H9 (cell line): ENCODE results near the gene TTLL1. TPM values are rescaled to one million over a fixed set of nuclear protein-coding genes. Genes with fewer than 3 reads are reported as not detected.
"Not testable (repeated sequence)": the region's sequence is repeated elsewhere in the genome, so short reads cannot be mapped to it uniquely, and the experiment has no call there.

ENCODE experiments used
- DNase-seq: peaks from one replicate; pipeline ENCODE4 v3.0.0-alpha.2; 2017
- H2AFZ ChIP-seq: one replicate; pipeline ENCODE4 v1.6.1; 2013; ENCODE audit warnings: mild to moderate bottlenecking, low read length, control low read depth, moderate library complexity
- H2AK5ac ChIP-seq: 2 replicates; pipeline ENCODE4 v1.6.1; 2013; ENCODE audit warnings: low read length, control low read depth, mixed read lengths; ENCODE audit not compliant: insufficient read length
- H2BK120ac ChIP-seq: one replicate; pipeline ENCODE4 v1.6.1; 2013; ENCODE audit warnings: low read depth, mild to moderate bottlenecking, low read length, control low read depth, inconsistent platforms; ENCODE audit not compliant: poor library complexity, severe bottlenecking
- H2BK12ac ChIP-seq: 2 replicates; pipeline ENCODE4 v1.6.1; 2013; ENCODE audit warnings: low read length, control low read depth, mixed read lengths, low read depth; ENCODE audit not compliant: insufficient read length
- H2BK15ac ChIP-seq: 2 replicates; pipeline ENCODE4 v1.6.1; 2013; ENCODE audit warnings: low read depth, low read length, control low read depth
- H2BK20ac ChIP-seq: one replicate; pipeline ENCODE4 v1.6.1; 2013; ENCODE audit warnings: low read depth, mild to moderate bottlenecking, low read length, control low read depth, inconsistent platforms; ENCODE audit not compliant: poor library complexity, severe bottlenecking
- H2BK5ac ChIP-seq: 2 replicates; pipeline ENCODE4 v1.6.1; 2013; ENCODE audit warnings: low read length, control low read depth, mixed read lengths; ENCODE audit not compliant: insufficient read length
- H3K14ac ChIP-seq: 2 replicates; pipeline ENCODE4 v1.6.1; 2013; ENCODE audit warnings: low read length, control low read depth; ENCODE audit not compliant: insufficient read depth
- H3K18ac ChIP-seq: 2 replicates; pipeline ENCODE4 v1.6.1; 2013; ENCODE audit warnings: low read depth, mild to moderate bottlenecking, mixed read lengths, low read length, control low read depth; ENCODE audit not compliant: insufficient read length
- H3K23ac ChIP-seq: 2 replicates; pipeline ENCODE4 v1.6.1; 2013; ENCODE audit warnings: low read length, control low read depth, mixed read lengths, low read depth; ENCODE audit not compliant: insufficient read length
- H3K23me2 ChIP-seq: 2 replicates; pipeline ENCODE4 v1.6.1; 2013; ENCODE audit warnings: low read depth, mild to moderate bottlenecking, mixed read lengths, low read length, control low read depth; ENCODE audit not compliant: insufficient read length, poor library complexity, severe bottlenecking
- H3K27ac ChIP-seq: 2 replicates; pipeline ENCODE4 v1.5.1; 2013; ENCODE audit warnings: low read length, control low read depth, mixed read lengths, low read depth; ENCODE audit not compliant: insufficient read length
- H3K27me3 ChIP-seq: 2 replicates; pipeline ENCODE4 v1.6.1; 2013; ENCODE audit warnings: low read length, control low read depth, inconsistent platforms; ENCODE audit not compliant: insufficient read depth
- H3K4ac ChIP-seq: 2 replicates; pipeline ENCODE4 v1.6.1; 2013; ENCODE audit warnings: low read depth, mild to moderate bottlenecking, control low read depth, inconsistent platforms, low read length, moderate library complexity
- H3K4me1 ChIP-seq: 2 replicates; pipeline ENCODE4 v1.6.1; 2013; ENCODE audit warnings: low read length, control low read depth, inconsistent platforms; ENCODE audit not compliant: insufficient read depth
- H3K4me2 ChIP-seq: 2 replicates; pipeline ENCODE4 v1.6.1; 2013; ENCODE audit warnings: low read length, control low read depth, mixed read lengths; ENCODE audit not compliant: insufficient read length, insufficient read depth
- H3K56ac ChIP-seq: 2 replicates; pipeline ENCODE4 v1.6.1; 2013; ENCODE audit warnings: low read depth, mild to moderate bottlenecking, mixed read lengths, low read length, control low read depth; ENCODE audit not compliant: insufficient read length
- H3K79me1 ChIP-seq: 2 replicates; pipeline ENCODE4 v1.6.1; 2013; ENCODE audit warnings: low read depth, mild to moderate bottlenecking, moderate library complexity, low read length, control low read depth, inconsistent platforms; ENCODE audit not compliant: insufficient read depth, poor library complexity, severe bottlenecking
- H3K79me2 ChIP-seq: 2 replicates; pipeline ENCODE4 v1.6.1; 2013; ENCODE audit warnings: low read length, control low read depth, inconsistent platforms; ENCODE audit not compliant: insufficient read depth
- H3K9ac ChIP-seq: 2 replicates; pipeline ENCODE4 v1.6.1; 2013; ENCODE audit warnings: low read length, control low read depth, mixed read lengths; ENCODE audit not compliant: insufficient read length; ENCODE audit errors: extremely low read depth
- H3K9me3 ChIP-seq: one replicate; pipeline ENCODE4 v1.6.1; 2013; ENCODE audit warnings: low read depth, low read length, inconsistent platforms; ENCODE audit not compliant: control insufficient read depth
- H3T11ph ChIP-seq: one replicate; pipeline ENCODE4 v1.6.1; 2013; ENCODE audit warnings: mild to moderate bottlenecking, low read length, control low read depth, inconsistent platforms
- H4K20me1 ChIP-seq: one replicate; pipeline ENCODE4 v1.6.1; 2013; ENCODE audit not compliant: control insufficient read depth, insufficient read length, insufficient read depth
- H4K5ac ChIP-seq: 2 replicates; pipeline ENCODE4 v1.6.1; 2013; ENCODE audit warnings: low read depth, mild to moderate bottlenecking, mixed read lengths, low read length, control low read depth; ENCODE audit not compliant: insufficient read length
- H4K8ac ChIP-seq: replicated peaks from 2 replicates; pipeline ENCODE4 v1.6.1; 2013; ENCODE audit warnings: low read length, control low read depth, mixed read lengths, low read depth; ENCODE audit not compliant: insufficient read length
- H4K91ac ChIP-seq: 2 replicates; pipeline ENCODE4 v1.6.1; 2013; ENCODE audit warnings: low read depth, mild to moderate bottlenecking, moderate library complexity, mixed read lengths, low read length, control low read depth; ENCODE audit not compliant: insufficient read length
- H3K27ac Mint-ChIP-seq, 3 experiments: 2 replicates in 2 of 3; 3 replicates in 1 of 3; pipeline ENCODE4 v1.8.0; 2020 to 2021; ENCODE audit warnings: mixed read lengths in 3 of 3, mild to moderate bottlenecking in 1 of 3, moderate library complexity in 1 of 3
- H3K27me3 Mint-ChIP-seq: 2 replicates; pipeline ENCODE4 v1.8.0; 2021; ENCODE audit warnings: low read depth, mild to moderate bottlenecking, moderate library complexity, mixed read lengths
- H3K36me3 Mint-ChIP-seq, 3 experiments: 2 replicates in 2 of 3; 3 replicates in 1 of 3; pipeline ENCODE4 v1.8.0; 2020 to 2021; ENCODE audit warnings: low read depth in 3 of 3, mixed read lengths in 3 of 3; ENCODE audit not compliant: insufficient read depth in 1 of 3
- H3K4me1 Mint-ChIP-seq, 2 experiments: 2 replicates each; pipeline ENCODE4 v1.8.0; 2020; ENCODE audit warnings: mixed read lengths in 2 of 2
- H3K4me3 Mint-ChIP-seq, 2 experiments: 2 replicates in 1 of 2; 3 replicates in 1 of 2; pipeline ENCODE4 v1.8.0; 2020 to 2021; ENCODE audit warnings: mild to moderate bottlenecking in 2 of 2, mixed read lengths in 2 of 2, moderate library complexity in 1 of 2
- H3K9me3 Mint-ChIP-seq, 2 experiments: 2 replicates in 1 of 2; 3 replicates in 1 of 2; pipeline ENCODE4 v1.8.0; 2020; ENCODE audit warnings: mild to moderate bottlenecking in 2 of 2, mixed read lengths in 2 of 2, moderate library complexity in 1 of 2
- WGBS: extraction: QIAGEN DNeasy Blood & Tissue Kit; methylation state at CpG from one replicate; pipeline ENCODE4 v1.1.7; 2013; ENCODE audit warnings: missing lambda C conversion rate, low lambda C conversion rate, mixed read lengths; ENCODE audit not compliant: insufficient read length; ENCODE audit errors: extremely low coverage; 5-methylcytosine and 5-hydroxymethylcytosine counted together
- total RNA-seq: library from RNA; stranded (reverse); gene quantifications from 2 replicates; pipeline ENCODE4 v1.2.1, GENCODE V29; 2021
- TF ChIP-seq, protein P1 (sequence below): fragments of 200-600 bp; sonication (generic); conservative IDR thresholded peaks from 3 replicates; pipeline ENCODE4 v1.8.0; 2021; ENCODE audit warnings: antibody characterized with exemption, mild to moderate bottlenecking

TTLL1 gene
- total RNA-seq, 1 experiment from 2014 or later: 4.1 TPM

DNA sequence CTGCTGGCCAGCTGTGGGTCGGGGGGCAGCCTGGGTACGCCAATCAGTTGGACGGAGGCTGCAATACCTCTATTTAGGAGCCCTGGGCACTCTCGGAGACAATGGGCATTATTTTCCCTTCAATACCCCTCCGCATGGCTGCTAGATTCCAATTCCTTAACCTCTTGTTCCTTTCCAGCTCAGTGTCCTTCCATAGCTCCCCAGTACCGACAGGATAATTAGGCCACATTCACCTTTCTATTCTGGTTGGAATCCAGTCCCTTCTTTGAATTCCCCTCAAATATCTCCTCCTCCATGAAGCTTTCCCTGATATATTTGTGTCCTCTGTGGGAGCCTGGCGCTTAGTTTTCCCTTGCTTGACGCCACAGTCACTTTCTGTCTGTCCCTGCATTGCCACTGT lies 17.1 kb upstream of the TTLL1 start:
- no peak overlapping the region for H3K4me3 Mint-ChIP-seq
- no peak overlapping the region for H3K4ac ChIP-seq
- no peak overlapping the region; a peak in 1 of 7 replicates for H3K27ac Mint-ChIP-seq
- H4K5ac ChIP-seq: no peak overlapping the region
- no peak overlapping the region for H4K91ac ChIP-seq
- H3K27me3 Mint-ChIP-seq: peaks cover 46% of the 10 kb centered on the region
- H3K27me3 ChIP-seq: peaks cover 16% of the 10 kb centered on the region
- H2AK5ac ChIP-seq: no peak overlapping the region
- no peak overlapping the region for H3K4me2 ChIP-seq
- H2BK12ac ChIP-seq: no peak overlapping the region
- peaks cover 16 to 28% of the 10 kb centered on the region in 2 experiments for H3K4me1 Mint-ChIP-seq
- no peak overlapping the region for H2BK120ac ChIP-seq
- no peaks in the 10 kb centered on the region for H3K79me2 ChIP-seq
- H3K4me1 ChIP-seq: no peaks in the 10 kb centered on the region; the same call in 1 of the 2 replicates
- no peak overlapping the region for H3K18ac ChIP-seq
- peak overlapping the region; percentile 69; the same call in 1 of the 2 replicates for H2BK15ac ChIP-seq
- H3K9me3 ChIP-seq: no peaks in the 10 kb centered on the region
- no peaks in the 10 kb centered on the region for H3K9me3 Mint-ChIP-seq
- no peaks in the 10 kb centered on the region for H3K36me3 Mint-ChIP-seq
- H3K9ac ChIP-seq: no peak overlapping the region
- no peaks in the 10 kb centered on the region for H4K20me1 ChIP-seq
- H2BK5ac ChIP-seq: no peak overlapping the region
- no peak overlapping the region for H3K27ac ChIP-seq
- H3K79me1 ChIP-seq: no peaks in the 10 kb centered on the region
- no peak for DNase-seq
- H3K23me2 ChIP-seq: peaks cover 7% of the 10 kb centered on the region
- H2BK20ac ChIP-seq: no peak overlapping the region
- no CpG with 5 or more reads among the region's 8 CpGs for WGBS
- H3K56ac ChIP-seq: no peak overlapping the region
- no peak overlapping the region for H3T11ph ChIP-seq
- H3K23ac ChIP-seq: no peak overlapping the region
- TF ChIP-seq, protein P1, sequence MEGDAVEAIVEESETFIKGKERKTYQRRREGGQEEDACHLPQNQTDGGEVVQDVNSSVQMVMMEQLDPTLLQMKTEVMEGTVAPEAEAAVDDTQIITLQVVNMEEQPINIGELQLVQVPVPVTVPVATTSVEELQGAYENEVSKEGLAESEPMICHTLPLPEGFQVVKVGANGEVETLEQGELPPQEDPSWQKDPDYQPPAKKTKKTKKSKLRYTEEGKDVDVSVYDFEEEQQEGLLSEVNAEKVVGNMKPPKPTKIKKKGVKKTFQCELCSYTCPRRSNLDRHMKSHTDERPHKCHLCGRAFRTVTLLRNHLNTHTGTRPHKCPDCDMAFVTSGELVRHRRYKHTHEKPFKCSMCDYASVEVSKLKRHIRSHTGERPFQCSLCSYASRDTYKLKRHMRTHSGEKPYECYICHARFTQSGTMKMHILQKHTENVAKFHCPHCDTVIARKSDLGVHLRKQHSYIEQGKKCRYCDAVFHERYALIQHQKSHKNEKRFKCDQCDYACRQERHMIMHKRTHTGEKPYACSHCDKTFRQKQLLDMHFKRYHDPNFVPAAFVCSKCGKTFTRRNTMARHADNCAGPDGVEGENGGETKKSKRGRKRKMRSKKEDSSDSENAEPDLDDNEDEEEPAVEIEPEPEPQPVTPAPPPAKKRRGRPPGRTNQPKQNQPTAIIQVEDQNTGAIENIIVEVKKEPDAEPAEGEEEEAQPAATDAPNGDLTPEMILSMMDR: no peak
- H4K8ac ChIP-seq: no peak overlapping the region
- H2AFZ ChIP-seq: no peak overlapping the region
- H3K14ac ChIP-seq: no peak overlapping the region

- Mint-ChIP-seq H3K4me1 (peaks cover 12 to 24% of the 10 kb centered on the region in 2 experiments), H3K27me3 (peaks cover 40% of the 10 kb centered on the region)
- not testable (repeated sequence) for H2BK12ac ChIP-seq, H3K4me2 ChIP-seq, H3K27ac Mint-ChIP-seq, H3K9me3 ChIP-seq, H3K18ac ChIP-seq, H2BK5ac ChIP-seq, H4K91ac ChIP-seq, H3K27me3 ChIP-seq, H3K9me3 Mint-ChIP-seq, DNase-seq, H4K20me1 ChIP-seq, H3K9ac ChIP-seq, H2BK20ac ChIP-seq, H3K23me2 ChIP-seq, H2AFZ ChIP-seq, H3K36me3 Mint-ChIP-seq, H3K27ac ChIP-seq, H3K79me1 ChIP-seq, H3K4me1 ChIP-seq, H3K4me3 Mint-ChIP-seq, H3K23ac ChIP-seq, H3K4ac ChIP-seq, H2AK5ac ChIP-seq, H3K79me2 ChIP-seq, H4K5ac ChIP-seq, H3T11ph ChIP-seq, H4K8ac ChIP-seq, H3K56ac ChIP-seq, H2BK120ac ChIP-seq, H3K14ac ChIP-seq, H2BK15ac ChIP-seq
- WGBS: no CpG with 5 or more reads among the region's 3 CpGs
These were observed 15.8 kb upstream of the TTLL1 start for GRCh38 chr22:43104950-43105349.
